ENCODE results near the gene HBQ1.
A peak's percentile ranks its signal among the peaks of the same experiment; 100 is the strongest.
"Not testable (repeated sequence)": the region's sequence is repeated elsewhere in the genome, so short reads cannot be mapped to it uniquely, and the experiment has no call there.

The HBQ1 gene

GRCh38 chr16:180101-180675 is at the start of gene HBQ1:
Gene HBQ1, plus strand, starts transcription at chr16:180459. Its CDS starts 28 bp downstream, at chr16:180487.
- DNase-seq = peak in 3 of 6 experiments; percentile 22 to 51 (median 24)

GRCh38 chr16:130533-131173 is 49.6 kb upstream of the HBQ1 start:
- DNase-seq = no peak

DNA sequence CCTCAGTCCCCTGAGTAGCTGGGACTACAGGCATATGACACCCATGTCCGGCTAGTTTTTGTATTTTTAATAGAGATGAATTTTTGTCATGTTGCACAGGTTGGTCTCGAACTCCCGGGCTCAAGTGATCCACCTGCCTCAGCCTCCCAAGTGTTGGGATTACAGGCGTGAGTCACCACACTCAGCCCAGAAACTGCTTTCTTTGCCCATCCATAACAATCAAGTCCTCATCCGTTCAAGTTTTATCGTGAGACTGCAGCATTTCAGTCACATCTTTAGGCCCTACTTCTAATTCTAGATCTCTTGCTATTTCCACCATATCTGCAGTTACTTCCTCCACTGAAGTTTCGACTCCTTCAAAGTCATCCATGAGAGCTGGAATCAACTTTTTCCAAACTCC is 48.1 kb upstream of the HBQ1 start:
- no peak for DNase-seq

DNA sequence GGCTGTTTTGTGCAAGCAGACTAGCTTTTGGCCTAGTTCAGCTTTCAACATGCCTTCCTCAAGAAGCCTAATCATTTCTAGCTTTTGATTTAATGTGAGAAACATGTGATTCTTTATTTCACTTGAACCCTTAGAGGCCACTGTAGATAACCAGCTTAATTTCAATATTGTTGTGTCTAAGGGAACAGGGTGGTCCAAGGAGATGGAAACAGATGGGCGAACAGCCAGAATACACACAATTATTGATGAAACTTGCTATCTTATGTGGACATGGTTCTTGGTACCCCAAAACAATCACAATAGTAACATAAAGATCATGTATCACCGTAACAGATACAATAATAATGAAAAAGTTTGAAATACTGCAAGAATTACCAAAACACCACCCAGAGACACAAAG is 46.5 kb upstream of the HBQ1 start:
- DNase-seq = no peak

DNA sequence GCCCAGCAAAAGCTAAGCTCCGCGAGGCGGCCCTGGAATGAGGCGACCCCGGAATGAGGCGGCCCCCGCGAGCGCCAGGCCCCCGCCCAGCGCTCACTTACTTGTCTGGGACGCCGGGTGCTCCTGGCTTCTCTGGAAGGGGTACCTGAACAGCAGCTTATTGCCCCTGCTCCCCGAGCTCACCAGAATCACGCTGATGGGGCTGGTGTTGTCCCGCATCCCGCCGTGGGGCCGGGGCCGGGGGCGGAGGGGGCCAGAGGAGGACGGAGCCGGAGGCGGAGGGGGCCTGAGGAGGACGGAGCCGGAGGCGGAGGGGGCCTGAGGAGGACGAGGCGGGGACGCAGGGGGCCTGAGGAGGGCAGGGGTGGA is 42.2 kb upstream of the HBQ1 start:
- DNase-seq = peak in 4 of 6 experiments; percentile 10 to 37 (median 26)

- DNase-seq = no peak
Measured at GRCh38 chr16:140175-140857, 39.9 kb upstream of the HBQ1 start.

- DNase-seq = no peak
Measured at GRCh38 chr16:142405-142967, 37.8 kb upstream of the HBQ1 start.

DNA sequence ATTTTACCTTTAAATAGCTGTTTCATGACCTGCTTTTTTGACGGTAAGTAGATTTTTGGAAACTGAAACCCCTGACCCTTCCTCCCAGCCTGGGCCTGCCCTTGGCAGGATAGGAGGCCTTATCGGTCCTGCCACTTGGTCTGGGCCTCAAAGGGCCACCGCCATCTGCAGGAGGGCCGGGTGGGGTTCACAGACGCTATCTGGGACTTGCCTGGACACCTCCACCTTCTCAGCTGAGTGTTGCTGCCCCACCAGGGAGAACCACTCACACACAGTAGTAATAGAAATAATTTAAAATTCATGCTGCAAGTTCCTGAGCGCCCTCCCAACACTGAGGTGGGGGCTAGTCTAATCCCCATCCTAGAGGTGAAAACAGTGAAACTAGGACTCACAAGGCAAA is 37.2 kb upstream of the HBQ1 start:
- no peak for DNase-seq

- no peak for DNase-seq
Measured at GRCh38 chr16:143456-143855, 36.8 kb upstream of the HBQ1 start.

- DNase-seq = no peak
Measured at GRCh38 chr16:144797-145252, 35.4 kb upstream of the HBQ1 start.

DNA sequence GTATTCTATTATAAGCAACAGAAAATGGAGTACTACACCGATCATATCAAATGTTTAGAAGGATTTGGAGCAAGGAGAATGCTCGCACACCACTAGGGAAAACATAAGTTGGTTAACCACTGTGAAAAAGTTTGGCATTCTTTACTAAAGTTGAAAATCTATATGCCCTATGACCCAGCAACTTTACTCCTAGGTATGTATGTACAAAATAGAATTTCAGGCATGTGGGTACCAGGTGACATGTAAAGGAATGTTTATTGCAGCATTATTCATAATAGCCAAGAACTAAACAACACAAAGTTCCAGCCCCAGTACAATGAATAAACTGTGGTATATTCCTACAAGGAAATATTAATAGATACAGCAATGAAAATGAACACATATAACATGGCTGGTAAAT is 33.6 kb upstream of the HBQ1 start:
- no peak for DNase-seq

DNA sequence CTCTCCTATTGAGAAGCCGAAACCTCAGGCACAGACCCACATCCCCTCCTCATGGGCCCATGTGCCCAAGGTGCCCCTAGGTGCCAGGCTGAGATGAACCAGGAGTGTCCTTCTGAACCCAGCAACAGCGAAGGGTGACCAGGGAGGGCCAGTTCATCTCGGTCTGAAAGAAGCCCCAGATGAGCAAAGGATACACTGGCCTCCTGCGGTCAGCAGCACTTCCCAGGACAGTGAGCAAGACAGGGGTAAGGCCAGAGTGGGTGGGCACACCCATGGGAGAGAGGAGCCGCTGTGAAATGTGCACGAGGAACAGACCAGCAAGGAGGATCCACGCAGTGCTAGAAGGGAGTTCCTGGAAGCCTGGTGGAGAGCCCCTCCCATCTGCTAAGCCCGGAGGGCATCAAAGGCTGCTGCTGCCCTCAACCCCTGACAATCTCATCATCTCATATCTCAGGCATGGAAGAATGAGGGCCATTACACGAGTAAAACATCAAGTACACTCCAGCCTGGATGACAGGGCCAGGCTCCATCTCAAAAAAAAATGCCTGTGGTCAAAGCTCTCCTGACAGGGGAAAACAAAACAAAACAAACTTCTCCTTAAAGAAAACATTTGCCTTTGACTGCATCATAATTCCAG is 31.1 kb upstream of the HBQ1 start:
- no peak for DNase-seq

DNA sequence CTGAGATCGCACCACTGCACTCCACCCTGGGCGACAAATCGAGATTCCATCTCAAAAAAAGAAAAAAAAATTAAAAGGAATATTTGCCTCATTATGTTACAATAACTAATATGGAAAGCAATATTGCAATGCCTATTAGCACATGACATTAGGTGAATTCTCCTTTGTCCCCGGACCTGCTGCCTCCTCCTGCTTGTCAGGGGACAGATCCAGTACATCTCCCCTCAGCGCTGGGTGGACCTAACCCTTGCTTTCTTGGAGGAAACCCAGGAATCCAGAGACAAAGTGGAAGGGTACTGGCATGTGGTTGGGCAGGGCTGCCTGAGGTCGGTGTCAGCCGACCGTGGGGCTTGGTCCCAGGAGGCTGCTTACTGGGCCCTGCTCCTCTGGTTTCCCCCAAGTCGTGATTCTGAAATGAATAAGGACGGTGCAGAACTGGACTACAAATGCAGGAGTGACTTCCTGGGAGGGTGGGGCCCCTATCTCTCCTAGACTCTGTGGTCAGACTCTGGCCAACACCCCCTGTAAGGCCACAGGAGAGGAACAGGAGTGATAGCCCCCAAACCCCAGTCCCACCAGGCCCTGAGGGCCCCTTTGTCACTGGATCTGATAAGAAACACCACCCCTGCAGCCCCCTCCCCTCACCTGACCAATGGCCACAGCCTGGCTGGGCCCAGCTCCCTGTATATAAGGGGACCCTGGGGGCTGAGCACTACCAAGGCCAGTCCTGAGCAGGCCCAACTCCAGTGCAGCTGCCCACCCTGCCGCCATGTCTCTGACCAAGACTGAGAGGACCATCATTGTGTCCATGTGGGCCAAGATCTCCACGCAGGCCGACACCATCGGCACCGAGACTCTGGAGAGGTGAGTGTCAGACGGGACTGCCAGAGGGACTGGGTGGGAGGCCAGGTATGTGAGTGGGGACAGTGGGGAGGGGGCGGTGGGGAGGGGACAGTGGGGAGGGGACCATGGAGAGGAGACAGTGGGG is 27.8 kb upstream of the HBQ1 start, which contains the start of gene HBZ:
TSS of gene HBZ (plus strand) at position 504 of the 988 bp plus-strand sequence. CDS start at position 770, 266 bp downstream.
- no peak for DNase-seq

- DNase-seq = not testable (repeated sequence)
Measured at GRCh38 chr16:153129-153521, 27.1 kb upstream of the HBQ1 start.

DNA sequence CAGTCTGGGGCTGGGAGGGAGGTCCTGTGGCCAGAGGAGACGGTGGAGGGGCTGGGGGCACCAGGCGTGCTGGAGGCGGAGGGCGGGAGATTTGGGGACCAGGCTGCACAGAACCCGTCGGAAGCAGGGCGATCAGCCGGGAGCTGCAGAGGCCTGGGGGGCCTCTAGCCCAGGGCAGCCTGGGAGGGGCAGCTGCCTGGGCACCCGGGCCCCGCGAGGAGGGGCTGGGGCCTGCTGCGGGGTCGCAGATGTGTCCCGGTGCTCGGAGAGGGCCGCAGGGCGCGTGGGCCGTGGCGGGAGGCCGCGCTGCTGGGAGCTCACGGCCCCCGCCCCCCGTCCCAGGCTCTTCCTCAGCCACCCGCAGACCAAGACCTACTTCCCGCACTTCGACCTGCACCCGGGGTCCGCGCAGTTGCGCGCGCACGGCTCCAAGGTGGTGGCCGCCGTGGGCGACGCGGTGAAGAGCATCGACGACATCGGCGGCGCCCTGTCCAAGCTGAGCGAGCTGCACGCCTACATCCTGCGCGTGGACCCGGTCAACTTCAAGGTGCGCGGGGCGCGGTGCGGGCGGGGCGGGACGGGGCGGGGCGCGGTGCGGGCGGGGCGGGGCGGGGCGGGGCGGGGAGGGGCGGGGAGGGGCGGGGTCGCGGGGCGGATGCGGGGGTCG is 26.6 kb upstream of the HBQ1 start:
- DNase-seq = not testable (repeated sequence)

DNA sequence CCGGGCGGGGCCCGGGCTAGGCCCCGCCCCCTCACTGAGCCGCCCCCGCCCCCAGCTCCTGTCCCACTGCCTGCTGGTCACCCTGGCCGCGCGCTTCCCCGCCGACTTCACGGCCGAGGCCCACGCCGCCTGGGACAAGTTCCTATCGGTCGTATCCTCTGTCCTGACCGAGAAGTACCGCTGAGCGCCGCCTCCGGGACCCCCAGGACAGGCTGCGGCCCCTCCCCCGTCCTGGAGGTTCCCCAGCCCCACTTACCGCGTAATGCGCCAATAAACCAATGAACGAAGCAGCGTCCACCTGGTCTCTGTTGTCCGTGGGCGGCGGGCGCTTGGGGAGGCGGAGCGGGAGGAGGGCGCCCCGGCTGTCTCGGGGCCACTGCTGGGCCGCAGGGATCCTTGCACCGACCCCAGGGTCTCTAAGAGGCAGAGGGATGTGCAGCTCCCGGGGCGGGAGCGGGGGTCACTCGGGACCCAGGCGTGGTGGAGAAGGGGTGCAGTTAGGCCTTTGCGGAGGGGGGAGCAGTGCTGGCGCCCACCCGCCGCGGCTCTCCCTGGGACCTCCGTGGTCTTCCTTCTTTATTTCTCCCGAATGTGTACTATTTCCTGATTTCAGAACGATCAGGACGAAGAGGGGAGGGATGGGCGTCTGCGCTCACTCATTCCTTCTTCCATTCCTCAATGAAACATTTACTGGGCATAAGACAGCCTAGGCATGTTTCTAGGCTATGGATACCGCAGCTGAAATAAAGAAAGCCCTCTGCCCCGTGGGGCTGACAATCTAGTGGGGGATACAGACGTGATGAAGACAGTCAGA is 25.8 kb upstream of the HBQ1 start:
- no peak for DNase-seq

- DNase-seq = no peak
Measured at GRCh38 chr16:155031-155398, 25.2 kb upstream of the HBQ1 start.

DNA sequence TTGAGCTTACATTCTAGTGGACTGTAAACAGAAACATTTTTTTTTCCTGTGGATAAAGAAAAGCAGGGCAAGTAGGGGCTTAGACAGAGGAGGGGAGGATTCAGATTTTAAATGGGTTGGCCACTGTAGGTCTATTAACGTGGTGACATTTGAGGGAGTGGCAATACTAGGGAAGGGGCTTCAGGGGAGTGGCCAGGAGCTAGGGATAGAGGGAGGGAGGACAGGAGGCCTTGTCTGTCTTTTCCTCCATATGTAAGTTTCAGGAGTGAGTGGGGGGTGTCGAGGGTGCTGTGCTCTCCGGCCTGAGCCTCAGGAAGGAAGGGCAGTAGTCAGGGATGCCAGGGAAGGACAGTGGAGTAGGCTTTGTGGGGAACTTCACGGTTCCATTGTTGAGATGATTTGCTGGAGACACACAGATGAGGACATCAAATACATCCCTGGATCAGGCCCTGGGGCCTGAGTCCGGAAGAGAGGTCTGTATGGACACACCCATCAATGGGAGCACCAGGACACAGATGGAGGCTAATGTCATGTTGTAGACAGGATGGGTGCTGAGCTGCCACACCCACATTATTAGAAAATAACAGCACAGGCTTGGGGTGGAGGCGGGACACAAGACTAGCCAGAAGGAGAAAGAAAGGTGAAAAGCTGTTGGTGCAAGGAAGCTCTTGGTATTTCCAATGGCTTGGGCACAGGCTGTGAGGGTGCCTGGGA is 21.0 kb upstream of the HBQ1 start:
- DNase-seq = no peak

DNA sequence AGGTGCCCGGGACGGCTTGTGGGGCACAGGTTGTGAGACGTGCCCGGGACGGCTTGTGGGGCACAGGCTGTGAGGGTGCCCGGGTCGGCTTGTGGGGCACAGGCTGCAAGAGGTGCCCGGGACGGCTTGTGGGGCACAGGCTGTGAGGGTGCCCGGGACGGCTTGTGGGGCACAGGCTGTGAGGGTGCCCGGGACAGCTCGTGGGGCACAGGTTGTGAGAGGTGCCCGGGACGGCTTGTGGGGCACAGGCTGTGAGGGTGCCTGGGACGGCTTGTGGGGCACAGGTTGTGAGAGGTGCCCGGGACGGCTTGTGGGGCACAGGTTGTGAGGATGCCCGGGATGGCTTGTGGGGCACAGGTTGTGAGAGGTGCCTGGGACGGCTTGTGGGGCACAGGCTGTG is 20.0 kb upstream of the HBQ1 start:
- DNase-seq = not testable (repeated sequence)

DNA sequence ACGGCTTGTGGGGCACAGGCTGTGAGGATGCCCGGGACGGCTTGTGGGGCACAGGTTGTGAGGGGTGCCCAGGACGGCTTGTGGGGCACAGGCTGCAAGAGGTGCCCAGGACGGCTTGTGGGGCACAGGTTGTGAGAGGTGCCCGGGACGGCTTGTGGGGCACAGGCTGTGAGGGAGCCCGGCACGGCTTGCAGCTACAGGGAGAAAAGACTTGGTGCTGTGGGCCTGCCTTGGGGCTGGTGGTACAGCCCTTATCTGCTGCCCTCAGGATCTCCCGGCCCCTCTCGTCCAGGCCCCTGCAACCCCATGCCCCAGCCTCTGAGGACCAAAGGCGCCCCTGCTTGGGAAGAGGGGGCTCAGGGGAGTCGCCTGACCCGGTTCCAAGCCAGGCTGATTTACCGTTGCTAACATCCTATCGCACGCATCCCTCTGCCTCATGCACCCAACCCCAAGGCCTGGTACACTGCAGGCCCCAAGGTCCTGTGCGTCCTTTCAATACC is 19.5 kb upstream of the HBQ1 start:
- no peak for DNase-seq
